Measurements from ENCODE around the gene DCHS1.

DCHS1 gene

DNA sequence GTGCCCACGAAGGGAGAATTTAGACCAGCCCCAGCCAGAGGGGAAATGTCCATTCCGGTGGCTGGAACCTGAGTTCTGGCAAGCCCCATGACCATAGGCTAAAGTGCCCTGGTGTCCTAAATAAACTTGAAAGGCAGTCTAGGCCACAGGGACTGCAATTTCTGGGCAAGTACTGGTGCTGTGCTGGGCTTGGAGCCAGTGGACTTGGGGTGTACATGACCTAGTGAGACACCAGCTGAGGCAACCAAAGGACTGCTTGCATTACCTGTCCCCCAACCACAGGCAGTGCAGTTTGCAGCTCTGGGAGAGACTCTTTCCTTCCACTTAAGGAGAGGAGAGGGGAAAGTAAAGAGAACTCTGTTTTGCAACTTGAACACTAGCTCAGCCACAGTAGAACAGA lies 75.9 kb downstream of the DCHS1 start:
- Histone ChIP-seq H3K4me2 (no peak overlapping the region), H3K27ac (no peak overlapping the region), H3K4me1 (peaks cover 14% of the 10 kb centered on the region), H3K36me3 (peaks cover 29% of the 10 kb centered on the region), H3K9me3 (peaks cover 22% of the 10 kb centered on the region), H3K27me3 (no peaks in the 10 kb centered on the region), H3K9ac (no peak overlapping the region), H3K4me3 (no peak overlapping the region), H4K20me1 (0 out of 2 replicates have a peak, but pooled peaks cover 6% of the 10 kb centered on the region)
- TF ChIP-seq Cebpa-rat (IDR thresholded peaks at IDR 0.05), result no peak

DNA sequence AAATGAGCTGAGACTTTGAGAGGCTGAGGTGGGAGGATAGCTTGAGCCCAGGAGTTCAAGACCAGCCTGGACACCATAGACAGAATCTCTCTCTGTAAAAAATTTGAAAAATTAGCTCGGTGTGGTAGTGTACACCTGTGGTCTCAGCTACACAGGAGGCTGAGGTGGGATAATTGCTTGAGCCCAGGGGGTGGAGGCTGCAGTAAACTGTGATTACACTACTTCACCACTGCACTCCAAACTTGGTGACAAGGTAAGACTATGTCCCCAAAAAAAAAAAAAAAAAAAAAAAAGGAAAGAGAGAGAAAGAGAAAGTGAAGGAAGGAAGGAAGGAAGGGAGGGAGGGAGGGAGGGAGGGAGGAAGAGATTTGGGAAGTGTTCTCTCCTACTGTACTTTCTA lies 77.5 kb downstream of the DCHS1 start:
- Histone ChIP-seq H3K27ac (no peak overlapping the region), H3K36me3 (peaks cover 28% of the 10 kb centered on the region), H3K9ac (no peak overlapping the region), H3K4me2 (no peak overlapping the region), H4K20me1 (0 out of 2 replicates have a peak, but pooled peaks cover 6% of the 10 kb centered on the region), H3K27me3 (no peaks in the 10 kb centered on the region), H3K4me1 (peaks cover 14% of the 10 kb centered on the region), H3K9me3 (peaks cover 6% of the 10 kb centered on the region; the same call in 1 of the 2 replicates), H3K4me3 (no peak overlapping the region)
- TF ChIP-seq Cebpa-rat (IDR thresholded peaks at IDR 0.05), result no peak

DNA sequence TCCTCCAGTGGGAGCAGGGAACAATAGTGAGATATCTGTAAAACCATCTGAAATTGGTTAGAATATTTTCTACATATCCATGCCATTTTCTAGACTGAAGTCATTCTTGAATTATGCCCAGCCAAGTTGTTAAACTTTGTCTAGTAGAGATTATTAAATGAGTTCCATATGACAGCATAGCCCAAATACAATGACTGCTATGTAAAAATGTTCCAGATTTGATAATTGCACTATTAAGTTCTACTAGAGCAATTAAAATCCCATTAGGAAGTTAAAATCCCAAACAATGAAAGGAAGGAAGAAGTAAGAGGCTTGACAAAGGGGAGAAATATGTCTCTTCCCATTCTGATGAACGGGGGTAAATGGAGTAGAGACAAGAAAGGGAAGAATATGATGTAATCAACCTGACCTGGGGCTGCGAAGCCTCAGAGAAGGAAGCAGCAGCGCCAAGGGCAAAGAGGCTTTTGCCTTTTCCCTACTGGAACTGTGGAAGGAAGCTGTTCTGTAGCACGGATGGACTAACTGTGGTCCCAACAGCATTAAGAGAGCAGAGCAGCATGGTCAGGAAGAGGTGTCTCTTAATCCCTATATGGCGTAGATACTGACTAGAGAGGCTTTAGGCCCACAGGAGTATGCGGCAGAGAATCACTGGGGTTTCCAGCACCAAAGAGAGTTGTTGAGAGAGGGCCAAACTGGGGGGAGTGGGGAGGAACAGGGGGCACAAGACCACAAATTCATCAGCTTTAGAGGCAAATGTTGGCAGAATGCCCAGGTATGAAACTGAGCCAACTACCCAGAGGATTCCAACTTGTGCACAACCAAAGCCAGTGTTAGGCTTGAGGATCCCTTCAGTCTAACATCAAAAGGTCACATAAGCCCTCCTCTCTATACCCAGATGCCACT lies 78.9 kb downstream of the DCHS1 start:
- Histone ChIP-seq H3K4me2 (peak overlapping the region; percentile 29; the same call in 1 of the 2 replicates), H3K27me3 (no peaks in the 10 kb centered on the region), H3K9me3 (peaks cover 6% of the 10 kb centered on the region), H3K4me1 (peaks cover 14% of the 10 kb centered on the region), H3K36me3 (peaks cover 36% of the 10 kb centered on the region), H4K20me1 (0 out of 2 replicates have a peak, but pooled peaks cover 6% of the 10 kb centered on the region), H3K27ac (no peak overlapping the region), H3K9ac (no peak overlapping the region), H3K4me3 (no peak overlapping the region)
- no peak for TF ChIP-seq Cebpa-rat (IDR thresholded peaks at IDR 0.05)

DNA sequence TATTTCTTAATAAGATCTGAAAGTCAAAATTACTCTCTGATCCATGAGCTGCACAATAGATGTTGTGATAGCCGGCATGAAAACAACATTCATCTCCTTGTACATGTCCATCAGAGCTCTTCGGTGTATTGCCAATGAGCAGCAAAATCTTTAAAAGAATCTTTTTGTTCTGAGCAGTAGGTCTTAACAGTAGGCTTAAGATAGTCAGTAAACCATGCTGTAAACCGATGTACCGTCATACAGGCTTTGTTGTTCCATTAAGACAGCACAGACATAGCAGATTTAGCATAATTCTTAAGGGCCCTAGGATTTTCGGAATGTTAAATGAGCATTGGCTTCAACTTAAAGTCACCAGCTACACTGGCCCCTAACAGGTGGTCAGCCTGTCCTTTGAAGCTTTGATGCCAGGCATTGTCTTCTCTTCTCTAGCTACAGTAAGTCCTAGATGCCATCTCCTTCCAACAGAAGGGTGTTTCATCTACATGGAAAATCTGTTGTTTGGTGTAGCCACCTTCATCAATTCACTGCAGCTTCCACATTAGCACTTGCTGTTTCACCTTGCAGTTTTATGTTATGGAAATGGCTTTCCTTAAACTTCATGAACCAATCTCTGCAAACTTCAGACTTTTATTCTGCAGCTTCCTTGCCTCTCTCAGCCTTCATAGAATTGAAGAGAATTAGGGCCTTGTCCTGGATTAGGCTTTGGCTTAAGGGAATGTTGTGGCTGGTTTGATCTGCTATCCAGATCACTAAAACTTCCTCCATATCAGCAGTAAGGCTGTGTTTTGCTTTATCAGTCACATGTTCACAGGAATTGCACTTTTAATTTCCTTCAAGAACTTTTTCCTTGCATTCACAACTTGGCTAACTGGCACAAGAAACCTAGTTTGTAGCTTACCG lies 80.5 kb downstream of the DCHS1 start:
- Histone ChIP-seq H4K20me1 (0 out of 2 replicates have a peak, but pooled peaks cover 6% of the 10 kb centered on the region), H3K36me3 (peaks cover 39% of the 10 kb centered on the region), H3K4me1 (peaks cover 14% of the 10 kb centered on the region), H3K4me2 (no peak overlapping the region), H3K4me3 (no peak overlapping the region), H3K9ac (no peak overlapping the region), H3K27ac (no peak overlapping the region), H3K9me3 (peaks cover 16% of the 10 kb centered on the region), H3K27me3 (no peaks in the 10 kb centered on the region)
- no peak for TF ChIP-seq Cebpa-rat (IDR thresholded peaks at IDR 0.05)

DNA sequence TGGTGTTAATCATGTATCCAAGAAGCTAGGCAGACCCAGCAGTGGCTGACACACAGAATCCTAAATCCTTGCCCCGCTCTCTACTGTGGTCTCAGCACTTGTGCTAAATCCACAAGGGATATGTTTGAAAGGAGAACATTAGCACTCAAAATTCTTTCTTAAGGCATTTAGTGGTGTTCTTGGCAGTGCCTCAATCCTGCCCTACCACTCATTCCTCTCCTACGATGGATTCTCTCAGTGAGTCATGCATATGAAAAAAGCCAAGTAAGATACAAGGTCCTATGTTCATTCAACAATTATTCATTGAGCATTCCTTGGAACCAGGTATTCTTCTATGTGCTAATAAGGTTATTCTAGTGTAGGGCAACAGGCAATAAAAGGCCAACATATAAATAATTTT lies 83.4 kb downstream of the DCHS1 start:
- Histone ChIP-seq H3K9me3 (peaks cover 16% of the 10 kb centered on the region), H4K20me1 (0 out of 2 replicates have a peak, but pooled peaks cover 6% of the 10 kb centered on the region), H3K27me3 (no peaks in the 10 kb centered on the region), H3K36me3 (peaks cover 41% of the 10 kb centered on the region), H3K4me1 (peaks cover 7% of the 10 kb centered on the region), H3K4me3 (no peak overlapping the region), H3K27ac (no peak overlapping the region), H3K4me2 (no peak overlapping the region), H3K9ac (no peak overlapping the region)
- no peak for TF ChIP-seq Cebpa-rat (IDR thresholded peaks at IDR 0.05)

DNA sequence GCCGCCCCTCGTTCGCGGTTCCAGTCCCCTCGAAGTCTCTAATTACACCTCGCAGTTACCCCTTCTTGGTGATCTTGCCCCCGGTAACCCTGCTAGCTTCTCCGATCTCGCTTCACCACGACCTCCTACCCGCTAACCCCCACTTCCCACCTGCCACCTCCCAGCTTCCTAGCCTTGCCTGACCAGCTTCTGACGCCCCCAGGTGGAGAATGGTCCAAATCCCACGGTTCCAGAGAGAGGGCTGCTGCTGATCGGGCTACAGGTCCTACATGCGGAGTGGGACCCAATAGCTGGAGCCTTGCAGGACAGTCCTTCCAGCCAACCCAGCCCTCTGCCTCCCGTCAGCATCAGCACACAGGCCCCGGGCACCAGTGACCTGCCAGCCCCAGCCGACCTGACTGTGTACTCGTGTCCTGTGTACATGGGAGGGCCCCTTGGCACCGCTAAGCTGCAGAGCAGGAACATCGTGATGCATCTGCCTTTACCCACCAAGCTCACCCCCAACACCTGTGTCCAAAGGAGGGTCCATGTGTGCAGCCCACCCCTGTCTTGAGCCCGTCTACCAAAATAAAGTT lies 84.1 kb downstream of the DCHS1 start:
- Histone ChIP-seq H3K4me2 (no peak overlapping the region), H3K4me1 (no peaks in the 10 kb centered on the region), H3K9me3 (peaks cover 16% of the 10 kb centered on the region), H4K20me1 (no peaks in the 10 kb centered on the region), H3K27ac (no peak overlapping the region), H3K9ac (no peak overlapping the region), H3K4me3 (no peak overlapping the region), H3K36me3 (peaks cover 48% of the 10 kb centered on the region), H3K27me3 (no peaks in the 10 kb centered on the region)
- no peak for TF ChIP-seq Cebpa-rat (IDR thresholded peaks at IDR 0.05)
